Measurements from ENCODE around the gene ALKBH1. TPM values are rescaled to one million over a fixed set of nuclear protein-coding genes. Genes with fewer than 3 reads are reported as not detected.

ALKBH1 gene
- total and polyA plus RNA-seq, 2 of the 13 experiments (the other 11 are each of a cell fraction or from before 2014, with no cell fraction given) = 12.5 to 14.3 TPM

- H3K4me3 ChIP-seq (replicated peaks in 1 of 3; ENCODE audit: insufficient read depth in 1 of 3, low read depth in 2 of 3, low read length in 3 of 3) = no peak overlapping the region
- intact Hi-C loops (cut with micrococcal nuclease; ENCODE audit: unreplicated experiment) = no loop called here
- TF ChIP-seq SMC3 (IDR thresholded peaks at IDR 0.05; ENCODE audit: low read length) = no peak
- no peak for TF ChIP-seq ZNF224 (CRISPR knock-in tag; IDR thresholded peaks at IDR 0.05)
- TF ChIP-seq PAXIP1 (CRISPR knock-in tag; conservative IDR thresholded peaks at IDR 0.05) = no peak
- no peak for TF ChIP-seq ZBTB44 (CRISPR knock-in tag; IDR thresholded peaks at IDR 0.05)
- TF ChIP-seq DDIT3 (CRISPR knock-in tag; IDR thresholded peaks at IDR 0.05) = no peak
- no peak for TF ChIP-seq ZNF646 (CRISPR knock-in tag; IDR thresholded peaks at IDR 0.05)
- TF ChIP-seq PRDM4 (CRISPR knock-in tag; IDR thresholded peaks at IDR 0.05; ENCODE audit: borderline replicate concordance) = no peak
- TF ChIP-seq ZNF784 (CRISPR knock-in tag; IDR thresholded peaks at IDR 0.05; ENCODE audit: borderline replicate concordance) = no peak
Observed at GRCh38 chr14:77630111-77630510, 77.7 kb downstream of the ALKBH1 start.

More at GRCh38 chr14:77630111-77630510, 77.7 kb downstream of the ALKBH1 start:
- peaks cover 3% of the 10 kb centered on the region for H3K4me1 ChIP-seq (ENCODE audit: insufficient read depth, low read length)
- no peak overlapping the region for H2AFZ ChIP-seq (ENCODE audit: low read length)
- BruUV-seq (replicated peaks) = no TSS peak
- in situ Hi-C loops (cut with HindIII; ENCODE audit: extremely low pct_ligation_motif_present, low pct_unique_long_range_greater_than_20kb) = no loop called here
- no peaks in the 10 kb centered on the region for H4K20me1 ChIP-seq (ENCODE audit: insufficient read depth, low read length)
- CTCF ChIA-PET (ENCODE audit: low intra/inter-chr PET ratio, low total read pairs) = no interaction called here
- no peak overlapping the region for H3K4me2 ChIP-seq (ENCODE audit: low read depth, low read length)
- DNase-seq (ENCODE audit: low spot score) (no peak), ATAC-seq (no peak), FAIRE-seq (no peak)
- POLR2A ChIA-PET = no interaction called here
- H3K9me3 ChIP-seq (ENCODE audit: low read length) = peaks cover 26% of the 10 kb centered on the region
- no peaks in the 10 kb centered on the region for H3K79me2 ChIP-seq (ENCODE audit: insufficient read depth, low read length)
- WGBS (ENCODE audit: low lambda C conversion rate) = 3% methylated on average over 2 of the region's 2 CpGs
- H3K27ac ChIP-seq (ENCODE audit: extremely low read length, insufficient read depth, low read length) = no peak overlapping the region
- 0 out of 5 replicates have a peak, but pooled peaks cover 0 to 2% of the 10 kb centered on the region in 2 experiments for H3K27me3 ChIP-seq (ENCODE audit: control insufficient read depth in 1 of 2, insufficient read depth in 2 of 2, low read length in 2 of 2)
- H3K9ac ChIP-seq (ENCODE audit: insufficient read depth, low read depth, low read length) = no peak overlapping the region
- no peaks in the 10 kb centered on the region for H3K36me3 ChIP-seq (replicated peaks in 1 of 2; ENCODE audit: control insufficient read depth in 1 of 2, insufficient read depth in 2 of 2, low read length in 2 of 2)
